ENCODE data around the gene CREB3L1.

DNA sequence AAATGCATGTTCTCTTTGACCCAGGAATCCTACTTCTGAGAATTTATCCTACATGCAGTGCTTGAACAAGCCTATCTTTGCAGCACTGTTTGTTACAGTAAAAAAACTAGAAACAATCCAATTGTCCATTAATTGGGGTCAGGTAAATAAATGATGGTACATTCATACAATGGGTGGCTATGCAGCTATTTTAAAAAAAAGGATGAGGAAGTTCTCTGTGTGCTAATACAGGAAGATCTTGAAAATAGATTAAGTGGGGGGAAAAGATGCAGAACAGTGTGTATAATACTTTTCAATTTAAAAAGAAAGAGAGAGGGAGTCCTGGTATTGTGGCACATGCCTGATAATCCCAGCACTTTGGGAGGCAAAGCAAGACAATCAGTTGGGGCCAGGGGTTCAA is 9.5 kb upstream of the CREB3L1 start:
- TF ChIP-seq POLR2AphosphoS5 (IDR thresholded peaks at IDR 0.05; ENCODE audit: borderline replicate concordance, low read depth, low read length) = no peak
- TF ChIP-seq FOXP2 (optimal IDR thresholded peaks at IDR 0.05; ENCODE audit: control extremely low read depth, extremely low read length, insufficient read depth) = no peak

Measured in SK-N-MC (cell line).